Activated T-helper 1 cell treated with anti-CD3 and anti-CD28 coated beads, Interleukin-12 subunit alpha, Interleukin-12 subunit beta, Interleukin-2, Interleukin-4 antibody, amounts not matched to agents 30 ng/mL and 10 ng/mL and 1 ng/mL, durations not matched to agents 14 hours and 24 hours and 36 hours (primary cell): ENCODE data around the gene CEP41. TPM values are rescaled to one million over a fixed set of nuclear protein-coding genes. Genes with fewer than 3 reads are reported as not detected.
"Not testable (repeated sequence)": the region's sequence is repeated elsewhere in the genome, so short reads cannot be mapped to it uniquely, and the experiment has no call there.

Experiments used
- DNase-seq: peaks from one replicate; pipeline ENCODE4 v3.0.0; 2021; ENCODE audit warnings: low spot score
- H3K27ac Mint-ChIP-seq: one replicate; pipeline ENCODE4 v1.8.0; 2021; ENCODE audit warnings: mild to moderate bottlenecking, mixed read lengths
- H3K27me3 Mint-ChIP-seq: one replicate; pipeline ENCODE4 v1.8.0; 2022; ENCODE audit warnings: mild to moderate bottlenecking, moderate library complexity, mixed read lengths; ENCODE audit not compliant: insufficient read depth
- H3K36me3 Mint-ChIP-seq: one replicate; pipeline ENCODE4 v1.8.0; 2021; ENCODE audit warnings: low read depth, mixed read lengths
- H3K4me1 Mint-ChIP-seq: one replicate; pipeline ENCODE4 v1.8.0; 2021; ENCODE audit warnings: low read depth, mixed read lengths
- H3K4me3 Mint-ChIP-seq: one replicate; pipeline ENCODE4 v1.8.0; 2021; ENCODE audit warnings: mild to moderate bottlenecking, moderate library complexity, mixed read lengths
- H3K9me3 Mint-ChIP-seq: one replicate; pipeline ENCODE4 v1.8.0; 2021; ENCODE audit warnings: mixed read lengths
- intact Hi-C: fragments of 100-400 bp; cut with micrococcal nuclease; formaldehyde crosslinking; loops from one replicate; pipeline ENCODE4 v1.15.1; 2024
- total RNA-seq: library from RNA; stranded (reverse); gene quantifications from 2 replicates; pipeline ENCODE4 v1.2.3, GENCODE V29; 2022

Gene CEP41
- total RNA-seq, 1 donor from 2014 or later = 17.1 TPM

GRCh38 chr7:130379019-130379418 is 61.8 kb downstream of the CEP41 start:
- Mint-ChIP-seq H3K9me3 (peaks cover 16% of the 10 kb centered on the region), H3K36me3 (peaks cover 2% of the 10 kb centered on the region), H3K4me3 (no peak overlapping the region), H3K27me3 (no peaks in the 10 kb centered on the region), H3K27ac (no peak overlapping the region), H3K4me1 (no peaks in the 10 kb centered on the region)
- intact Hi-C loops = no loop called here
- DNase-seq = no peak

GRCh38 chr7:130377178-130377577 is 63.6 kb downstream of the CEP41 start:
- Mint-ChIP-seq H3K36me3 (peaks cover 2% of the 10 kb centered on the region), H3K27ac (no peak overlapping the region), H3K9me3 (peaks cover 16% of the 10 kb centered on the region), H3K4me1 (no peaks in the 10 kb centered on the region), H3K27me3 (no peaks in the 10 kb centered on the region), H3K4me3 (no peak overlapping the region)
- intact Hi-C loops = no loop called here
- no peak for DNase-seq

- DNase-seq, H3K27ac Mint-ChIP-seq, H3K4me3 Mint-ChIP-seq, H3K4me1 Mint-ChIP-seq, intact Hi-C loops, H3K36me3 Mint-ChIP-seq, H3K27me3 Mint-ChIP-seq: not testable (repeated sequence)
- peaks cover 16% of the 10 kb centered on the region for H3K9me3 Mint-ChIP-seq
Observed at GRCh38 chr7:130376461-130376860, 64.4 kb downstream of the CEP41 start.

GRCh38 chr7:130374507-130374906 is 66.3 kb downstream of the CEP41 start:
- H3K36me3 Mint-ChIP-seq = peaks cover 2% of the 10 kb centered on the region
- H3K27me3 Mint-ChIP-seq = no peaks in the 10 kb centered on the region
- DNase-seq = no peak
- intact Hi-C loops = no loop called here
- H3K4me3 Mint-ChIP-seq = no peak overlapping the region
- H3K27ac Mint-ChIP-seq = no peak overlapping the region
- peaks cover 16% of the 10 kb centered on the region for H3K9me3 Mint-ChIP-seq
- H3K4me1 Mint-ChIP-seq = peaks cover 6% of the 10 kb centered on the region

- DNase-seq = no peak
- peaks cover 5% of the 10 kb centered on the region for H3K36me3 Mint-ChIP-seq
- no peaks in the 10 kb centered on the region for H3K27me3 Mint-ChIP-seq
- peaks cover 15% of the 10 kb centered on the region for H3K9me3 Mint-ChIP-seq
- H3K27ac Mint-ChIP-seq = no peak overlapping the region
- H3K4me3 Mint-ChIP-seq = no peak overlapping the region
- H3K4me1 Mint-ChIP-seq = peaks cover 18% of the 10 kb centered on the region
- intact Hi-C loops = no loop called here
Observed at GRCh38 chr7:130372402-130373165, 68.2 kb downstream of the CEP41 start.

- intact Hi-C loops = no loop called here
- no peak for DNase-seq
- H3K4me1 Mint-ChIP-seq = peaks cover 29% of the 10 kb centered on the region
- peaks cover 1% of the 10 kb centered on the region for H3K9me3 Mint-ChIP-seq
- H3K27me3 Mint-ChIP-seq = no peaks in the 10 kb centered on the region
- H3K4me3 Mint-ChIP-seq = no peak overlapping the region
- peaks cover 3% of the 10 kb centered on the region for H3K36me3 Mint-ChIP-seq
- no peak overlapping the region for H3K27ac Mint-ChIP-seq
Observed at GRCh38 chr7:130371046-130371445, 69.8 kb downstream of the CEP41 start.

GRCh38 chr7:130369831-130370550 is 70.8 kb downstream of the CEP41 start:
- intact Hi-C loops = loop anchor here (5.0 kb wide), 1 partner anchor 72 kb away; the partner anchor contains the start of gene CEP41
- Mint-ChIP-seq H3K36me3 (peaks cover 3% of the 10 kb centered on the region), H3K27ac (peak overlapping the region; percentile 21), H3K4me3 (no peak overlapping the region), H3K4me1 (peaks cover 29% of the 10 kb centered on the region), H3K9me3 (no peaks in the 10 kb centered on the region), H3K27me3 (no peaks in the 10 kb centered on the region)
- DNase-seq = no peak

- Mint-ChIP-seq H3K27ac (peak overlapping the region; percentile 42), H3K4me1 (peaks cover 29% of the 10 kb centered on the region), H3K27me3 (no peaks in the 10 kb centered on the region), H3K4me3 (no peak overlapping the region), H3K9me3 (no peaks in the 10 kb centered on the region), H3K36me3 (peaks cover 3% of the 10 kb centered on the region)
- intact Hi-C loops = loop anchor here (5.0 kb wide), 1 partner anchor 73 kb away; the partner anchor contains the start of gene CEP41
- DNase-seq = no peak
Observed at GRCh38 chr7:130369110-130369711, 71.6 kb downstream of the CEP41 start.

GRCh38 chr7:130367836-130368746 is 72.7 kb downstream of the CEP41 start:
- Mint-ChIP-seq H3K27ac (no peak overlapping the region), H3K27me3 (no peaks in the 10 kb centered on the region), H3K36me3 (peaks cover 3% of the 10 kb centered on the region), H3K9me3 (no peaks in the 10 kb centered on the region), H3K4me3 (no peak overlapping the region), H3K4me1 (peaks cover 33% of the 10 kb centered on the region)
- intact Hi-C loops = loop anchor here (5.0 kb wide), 1 partner anchor 74 kb away; the partner anchor contains the start of gene CEP41
- no peak for DNase-seq

GRCh38 chr7:130367088-130367755 is 73.6 kb downstream of the CEP41 start:
- peaks cover 33% of the 10 kb centered on the region for H3K4me1 Mint-ChIP-seq

GRCh38 chr7:130366564-130366963 is 74.3 kb downstream of the CEP41 start:
- Mint-ChIP-seq H3K27me3 (no peaks in the 10 kb centered on the region), H3K9me3 (no peaks in the 10 kb centered on the region), H3K4me1 (peaks cover 33% of the 10 kb centered on the region), H3K27ac (no peak overlapping the region), H3K4me3 (peak overlapping the region; percentile 15), H3K36me3 (peaks cover 3% of the 10 kb centered on the region)
- no peak for DNase-seq
- intact Hi-C loops = loop anchor here (5.0 kb wide), 1 partner anchor 76 kb away; the partner anchor contains the start of gene CEP41

More at GRCh38 chr7:130367088-130367755, 73.6 kb downstream of the CEP41 start:
- peaks cover 3% of the 10 kb centered on the region for H3K36me3 Mint-ChIP-seq
- H3K27me3 Mint-ChIP-seq = no peaks in the 10 kb centered on the region
- DNase-seq = no peak
- no peaks in the 10 kb centered on the region for H3K9me3 Mint-ChIP-seq
- intact Hi-C loops = loop anchor here (5.0 kb wide), 1 partner anchor 75 kb away; the partner anchor contains the start of gene CEP41
- peak overlapping the region; percentile 49 for H3K4me3 Mint-ChIP-seq
- H3K27ac Mint-ChIP-seq = peak overlapping the region; percentile 43
